Kidney epithelial cell (primary cell): ENCODE results near the gene GALNT16. TPM values are rescaled to one million over a fixed set of nuclear protein-coding genes. Genes with fewer than 3 reads are reported as not detected.
A peak's percentile ranks its signal among the peaks of the same experiment; 100 is the strongest.

Source experiments
- DNase-seq: peaks from one replicate; pipeline ENCODE4 v3.0.0-alpha.2; 2010; ENCODE audit warnings: low read depth
- H3K27me3 ChIP-seq: 2 replicates; pipeline ENCODE4 v1.6.0; 2011; ENCODE audit warnings: low read length; ENCODE audit not compliant: control insufficient read depth, insufficient read depth
- H3K36me3 ChIP-seq: 2 replicates; pipeline ENCODE4 v1.5.1; 2011; ENCODE audit warnings: low read length; ENCODE audit not compliant: control insufficient read depth, insufficient read depth
- H3K4me3 ChIP-seq: 2 replicates; pipeline ENCODE4 v1.5.1; 2011; ENCODE audit warnings: low read depth, mild to moderate bottlenecking, control low read depth, low read length
- CTCF ChIP-seq: IDR thresholded peaks from 2 replicates; pipeline ENCODE4 v1.5.1; 2011; ENCODE audit warnings: mild to moderate bottlenecking, moderate library complexity, low read length, control low read depth, inconsistent platforms; ENCODE audit not compliant: insufficient read depth, poor library complexity, severe bottlenecking
- total RNA-seq: library from RNA; depleted of rRNA; stranded (reverse); fragments of >200 nt; gene quantifications from 2 replicates; pipeline ENCODE4 v1.2.3, GENCODE V29; 2015

GALNT16 gene
- total RNA-seq, 1 donor from 2014 or later, result 0.33 TPM

GRCh38 chr14:69398053-69398817 is 138.3 kb downstream of the GALNT16 start, which contains the start of the genes ERH and SLC39A9:
TSS of gene ERH (minus strand) at chr14:69398299. CDS start at chr14:69398233, 66 bp downstream.
TSS of gene SLC39A9 (plus strand) at chr14:69398692. CDS start at chr14:69399370, 678 bp downstream.
- no peak for TF ChIP-seq CTCF
- no peaks in the 10 kb centered on the region for H3K36me3 ChIP-seq
- DNase-seq, result peak; percentile 92
- no peaks in the 10 kb centered on the region for H3K27me3 ChIP-seq
- peak within 1 kb of the TSS; percentile 73 for H3K4me3 ChIP-seq

GRCh38 chr14:69398818-69399210 is 138.9 kb downstream of the GALNT16 start:
- Histone ChIP-seq H3K36me3 (no peaks in the 10 kb centered on the region), H3K27me3 (no peaks in the 10 kb centered on the region), H3K4me3 (peak overlapping the region; percentile 73)
- no peak for DNase-seq
- TF ChIP-seq CTCF, result no peak

- no peaks in the 10 kb centered on the region for H3K36me3 ChIP-seq
- DNase-seq, result no peak
- H3K4me3 ChIP-seq, result peak overlapping the region; percentile 73
- no peak for TF ChIP-seq CTCF
- no peaks in the 10 kb centered on the region for H3K27me3 ChIP-seq
These were observed 139.8 kb downstream of the GALNT16 start for GRCh38 chr14:69399750-69400149.

- TF ChIP-seq CTCF, result no peak
These were observed 140.2 kb downstream of the GALNT16 start for GRCh38 chr14:69400154-69400553.

GRCh38 chr14:69401841-69402240 is 141.9 kb downstream of the GALNT16 start:
- no peak for DNase-seq
- Histone ChIP-seq H3K27me3 (no peaks in the 10 kb centered on the region), H3K4me3 (no peak overlapping the region), H3K36me3 (no peaks in the 10 kb centered on the region)
- TF ChIP-seq CTCF, result no peak

More at GRCh38 chr14:69400154-69400553, 140.2 kb downstream of the GALNT16 start:
- no peaks in the 10 kb centered on the region for H3K27me3 ChIP-seq
- H3K4me3 ChIP-seq, result peak overlapping the region; percentile 73
- no peaks in the 10 kb centered on the region for H3K36me3 ChIP-seq
- DNase-seq, result no peak
